ENCODE data around the gene EGFL6.

The EGFL6 gene

GRCh38 chrX:13547671-13548070 is 21.7 kb upstream of the EGFL6 start:
- Histone ChIP-seq H4K20me1 (ENCODE audit: control insufficient read depth, insufficient read depth, low read depth, low read length) (no peaks in the 10 kb centered on the region), H3K27me3 (ENCODE audit: control insufficient read depth, low read length) (no peaks in the 10 kb centered on the region), H3K9me2 (replicated peaks; ENCODE audit: control insufficient read depth, low read length) (no peaks in the 10 kb centered on the region), H3K79me2 (ENCODE audit: control insufficient read depth, low read length) (no peaks in the 10 kb centered on the region), H3K4me1 (ENCODE audit: control insufficient read depth, low read length) (no peaks in the 10 kb centered on the region), H3F3A (ENCODE audit: control insufficient read depth, insufficient read depth) (no peaks in the 10 kb centered on the region), H3K4me2 (ENCODE audit: low read length) (no peak overlapping the region), H3K9me3 (ENCODE audit: control insufficient read depth, insufficient read depth, low read length) (no peaks in the 10 kb centered on the region), H3K4me3 (ENCODE audit: low read length) (no peak overlapping the region), H3K36me3 (ENCODE audit: control insufficient read depth, low read length) (no peaks in the 10 kb centered on the region), H3K27ac (ENCODE audit: low read depth, low read length) (no peak overlapping the region)
- TF ChIP-seq EZH2phosphoT487 (IDR thresholded peaks at IDR 0.05; ENCODE audit: borderline replicate concordance, low read length) (no peak), CTCF (IDR thresholded peaks at IDR 0.05; ENCODE audit: low read depth, low read length, poor library complexity, severe bottlenecking) (no peak)

GRCh38 chrX:13550346-13550745 is 19.1 kb upstream of the EGFL6 start:
- Histone ChIP-seq H3K4me3 (ENCODE audit: low read length) (no peak overlapping the region), H4K20me1 (ENCODE audit: control insufficient read depth, insufficient read depth, low read depth, low read length) (no peaks in the 10 kb centered on the region), H3K4me1 (ENCODE audit: control insufficient read depth, low read length) (no peaks in the 10 kb centered on the region), H3F3A (ENCODE audit: control insufficient read depth, insufficient read depth) (no peaks in the 10 kb centered on the region), H3K9me2 (replicated peaks; ENCODE audit: control insufficient read depth, low read length) (no peaks in the 10 kb centered on the region), H3K27ac (ENCODE audit: low read depth, low read length) (no peak overlapping the region), H3K36me3 (ENCODE audit: control insufficient read depth, low read length) (no peaks in the 10 kb centered on the region), H3K9me3 (ENCODE audit: control insufficient read depth, insufficient read depth, low read length) (no peaks in the 10 kb centered on the region), H3K79me2 (ENCODE audit: control insufficient read depth, low read length) (no peaks in the 10 kb centered on the region), H3K27me3 (ENCODE audit: control insufficient read depth, low read length) (0 out of 2 replicates have a peak, but pooled peaks cover 2% of the 10 kb centered on the region), H3K4me2 (ENCODE audit: low read length) (no peak overlapping the region)
- TF ChIP-seq CTCF (IDR thresholded peaks at IDR 0.05; ENCODE audit: low read depth, low read length, poor library complexity, severe bottlenecking), result no peak
- TF ChIP-seq EZH2phosphoT487 (IDR thresholded peaks at IDR 0.05; ENCODE audit: borderline replicate concordance, low read length), result no peak

GRCh38 chrX:13551610-13552009 is 17.8 kb upstream of the EGFL6 start:
- Histone ChIP-seq H3K79me2 (ENCODE audit: control insufficient read depth, low read length) (no peaks in the 10 kb centered on the region), H3K4me2 (ENCODE audit: low read length) (no peak overlapping the region), H3K4me1 (ENCODE audit: control insufficient read depth, low read length) (no peaks in the 10 kb centered on the region), H3F3A (ENCODE audit: control insufficient read depth, insufficient read depth) (no peaks in the 10 kb centered on the region), H3K27me3 (ENCODE audit: control insufficient read depth, low read length) (0 out of 2 replicates have a peak, but pooled peaks cover 2% of the 10 kb centered on the region), H3K9me3 (ENCODE audit: control insufficient read depth, insufficient read depth, low read length) (no peaks in the 10 kb centered on the region), H4K20me1 (ENCODE audit: control insufficient read depth, insufficient read depth, low read depth, low read length) (no peaks in the 10 kb centered on the region), H3K4me3 (ENCODE audit: low read length) (no peak overlapping the region), H3K36me3 (ENCODE audit: control insufficient read depth, low read length) (no peaks in the 10 kb centered on the region), H3K27ac (ENCODE audit: low read depth, low read length) (no peak overlapping the region), H3K9me2 (replicated peaks; ENCODE audit: control insufficient read depth, low read length) (no peaks in the 10 kb centered on the region)
- TF ChIP-seq CTCF (IDR thresholded peaks at IDR 0.05; ENCODE audit: low read depth, low read length, poor library complexity, severe bottlenecking), result no peak
- no peak for TF ChIP-seq EZH2phosphoT487 (IDR thresholded peaks at IDR 0.05; ENCODE audit: borderline replicate concordance, low read length)

Data from DOHH2 (cell line).